GM12878 (cell line): Measurements from ENCODE around the gene TCOF1. TPM values are rescaled to one million over a fixed set of nuclear protein-coding genes. Genes with fewer than 3 reads are reported as not detected.
A peak's percentile ranks its signal among the peaks of the same experiment; 100 is the strongest.

ENCODE experiments used
- MXI1 ChIP-seq: fragments of 150-350 bp; IDR thresholded peaks from 2 replicates; pipeline ENCODE4 v1.6.1; 2011; ENCODE audit warnings: low read depth, mild to moderate bottlenecking, inconsistent platforms, low read length, improper control_type of control experiment
- NFXL1 ChIP-seq: fragments of 450-650 bp; IDR thresholded peaks from 2 replicates; pipeline ENCODE4 v1.6.1; 2017; ENCODE audit warnings: antibody characterized with exemption, mild to moderate bottlenecking, borderline replicate concordance
- RB1 ChIP-seq: fragments of 450-650 bp; formaldehyde crosslinking; IDR thresholded peaks from 2 replicates; pipeline ENCODE4 v1.6.1; 2017; ENCODE audit warnings: mild to moderate bottlenecking, borderline replicate concordance
- SIN3A ChIP-seq: IDR thresholded peaks from 2 replicates; pipeline ENCODE4 v1.6.1; 2012; ENCODE audit warnings: low read depth, low read length, improper control_type of control experiment
- YBX1 ChIP-seq: fragments of 450-650 bp; IDR thresholded peaks from 2 replicates; pipeline ENCODE4 v1.6.1; 2016; ENCODE audit warnings: antibody characterized with exemption
- polyA plus RNA-seq, 11 experiments: library from polyadenylated mRNA; depleted of rRNA in 4 of 11; unstranded in 6 of 11; stranded (reverse) in 5 of 11; fragments of >200 nt; fragmentation: Nextera tagmentation in 4 of 11; fragmentation: Illumina TruSeq in 1 of 11; extraction: Ambion mirVana in 4 of 11; extraction: Trizol in 1 of 11; gene quantifications; 1 replicate in 1 of 11; 2 replicates in 10 of 11; pipeline versions ENCODE4 v1.2.1 to v1.2.3, GENCODE V29; 2011 to 2016; ENCODE audit warnings: inconsistent platforms in 2 of 11, missing spikeins in 2 of 11, low read depth in 1 of 11
- total RNA-seq, 4 experiments: library from RNA; depleted of rRNA in 3 of 4; stranded (reverse); fragments of >200 nt in 3 of 4; fragmentation: Illumina TruSeq in 1 of 4; extraction: Trizol in 1 of 4; gene quantifications; 2 replicates each; pipeline versions ENCODE4 v1.2.1 to v1.2.3, GENCODE V29; 2013 to 2021
- TF ChIP-seq, protein P1 (sequence below): fragments of 450-650 bp; IDR thresholded peaks from 2 replicates; pipeline ENCODE4 v1.6.1; 2017; ENCODE audit warnings: mild to moderate bottlenecking, moderate library complexity
- TF ChIP-seq, protein P2 (sequence below): fragments of 450-650 bp; IDR thresholded peaks from 2 replicates; pipeline ENCODE4 v1.6.1; 2016; ENCODE audit warnings: mild to moderate bottlenecking, moderate library complexity, borderline replicate concordance

The TCOF1 gene
- total and polyA plus RNA-seq, 10 of the 15 experiments (the other 5 are each of a cell fraction or from before 2014, with no cell fraction given) = 8.7 to 83.9 (median 38.9) TPM

DNA sequence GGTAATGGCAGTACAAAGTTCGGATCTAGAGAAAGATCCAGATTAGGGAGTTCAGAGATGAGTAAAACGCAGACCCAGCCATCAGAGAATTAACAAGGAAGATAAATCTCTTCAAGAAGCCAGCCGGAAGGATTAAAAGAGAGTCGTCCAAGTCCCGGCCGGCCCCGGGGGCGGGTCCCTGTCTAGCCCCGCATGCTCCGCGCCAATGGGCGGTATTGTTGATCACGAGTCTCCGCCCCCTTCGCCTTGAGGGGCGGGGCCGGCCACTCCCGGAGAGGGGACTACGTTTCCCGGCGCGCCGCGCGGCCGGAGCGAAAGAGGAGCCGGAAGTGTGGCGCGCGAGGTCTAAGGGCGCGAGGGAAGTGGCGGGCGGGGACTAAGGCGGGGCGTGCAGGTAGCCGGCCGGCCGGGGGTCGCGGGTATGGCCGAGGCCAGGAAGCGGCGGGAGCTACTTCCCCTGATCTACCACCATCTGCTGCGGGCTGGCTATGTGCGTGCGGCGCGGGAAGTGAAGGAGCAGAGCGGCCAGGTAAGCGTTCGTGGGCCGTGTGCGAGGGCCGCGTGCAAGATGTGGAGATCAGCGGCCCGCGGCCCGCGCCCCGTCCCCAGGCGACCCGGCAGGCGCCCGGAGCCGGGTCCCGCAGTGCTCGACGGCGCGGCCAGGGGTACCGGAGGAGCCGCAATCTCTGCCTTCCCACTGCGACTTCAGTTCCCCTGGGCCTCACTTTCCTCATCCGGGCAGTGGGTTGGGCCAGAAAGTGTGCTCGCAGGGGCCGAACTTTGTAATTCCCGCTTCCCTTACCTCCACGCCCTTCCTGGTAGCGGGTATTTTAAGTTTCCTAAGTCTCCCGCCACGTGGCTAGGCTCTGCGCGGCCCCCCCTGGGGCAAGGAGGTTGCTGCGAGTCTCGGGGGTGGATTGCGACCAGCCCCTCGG, at the start of gene TCOF1 (continued):
- TF ChIP-seq SIN3A (peak; percentile 90; the same call in 1 of the 2 replicates), NFXL1 (no peak), MXI1 (peak; percentile 91), YBX1 (no peak), RB1 (peak; percentile 34; the same call in 1 of the 2 replicates)
- TF ChIP-seq, protein P1, sequence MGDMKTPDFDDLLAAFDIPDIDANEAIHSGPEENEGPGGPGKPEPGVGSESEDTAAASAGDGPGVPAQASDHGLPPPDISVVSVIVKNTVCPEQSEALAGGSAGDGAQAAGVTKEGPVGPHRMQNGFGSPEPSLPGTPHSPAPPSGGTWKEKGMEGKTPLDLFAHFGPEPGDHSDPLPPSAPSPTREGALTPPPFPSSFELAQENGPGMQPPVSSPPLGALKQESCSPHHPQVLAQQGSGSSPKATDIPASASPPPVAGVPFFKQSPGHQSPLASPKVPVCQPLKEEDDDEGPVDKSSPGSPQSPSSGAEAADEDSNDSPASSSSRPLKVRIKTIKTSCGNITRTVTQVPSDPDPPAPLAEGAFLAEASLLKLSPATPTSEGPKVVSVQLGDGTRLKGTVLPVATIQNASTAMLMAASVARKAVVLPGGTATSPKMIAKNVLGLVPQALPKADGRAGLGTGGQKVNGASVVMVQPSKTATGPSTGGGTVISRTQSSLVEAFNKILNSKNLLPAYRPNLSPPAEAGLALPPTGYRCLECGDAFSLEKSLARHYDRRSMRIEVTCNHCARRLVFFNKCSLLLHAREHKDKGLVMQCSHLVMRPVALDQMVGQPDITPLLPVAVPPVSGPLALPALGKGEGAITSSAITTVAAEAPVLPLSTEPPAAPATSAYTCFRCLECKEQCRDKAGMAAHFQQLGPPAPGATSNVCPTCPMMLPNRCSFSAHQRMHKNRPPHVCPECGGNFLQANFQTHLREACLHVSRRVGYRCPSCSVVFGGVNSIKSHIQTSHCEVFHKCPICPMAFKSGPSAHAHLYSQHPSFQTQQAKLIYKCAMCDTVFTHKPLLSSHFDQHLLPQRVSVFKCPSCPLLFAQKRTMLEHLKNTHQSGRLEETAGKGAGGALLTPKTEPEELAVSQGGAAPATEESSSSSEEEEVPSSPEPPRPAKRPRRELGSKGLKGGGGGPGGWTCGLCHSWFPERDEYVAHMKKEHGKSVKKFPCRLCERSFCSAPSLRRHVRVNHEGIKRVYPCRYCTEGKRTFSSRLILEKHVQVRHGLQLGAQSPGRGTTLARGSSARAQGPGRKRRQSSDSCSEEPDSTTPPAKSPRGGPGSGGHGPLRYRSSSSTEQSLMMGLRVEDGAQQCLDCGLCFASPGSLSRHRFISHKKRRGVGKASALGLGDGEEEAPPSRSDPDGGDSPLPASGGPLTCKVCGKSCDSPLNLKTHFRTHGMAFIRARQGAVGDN = peak; percentile 41; the same call in 1 of the 2 replicates
- TF ChIP-seq, protein P2, sequence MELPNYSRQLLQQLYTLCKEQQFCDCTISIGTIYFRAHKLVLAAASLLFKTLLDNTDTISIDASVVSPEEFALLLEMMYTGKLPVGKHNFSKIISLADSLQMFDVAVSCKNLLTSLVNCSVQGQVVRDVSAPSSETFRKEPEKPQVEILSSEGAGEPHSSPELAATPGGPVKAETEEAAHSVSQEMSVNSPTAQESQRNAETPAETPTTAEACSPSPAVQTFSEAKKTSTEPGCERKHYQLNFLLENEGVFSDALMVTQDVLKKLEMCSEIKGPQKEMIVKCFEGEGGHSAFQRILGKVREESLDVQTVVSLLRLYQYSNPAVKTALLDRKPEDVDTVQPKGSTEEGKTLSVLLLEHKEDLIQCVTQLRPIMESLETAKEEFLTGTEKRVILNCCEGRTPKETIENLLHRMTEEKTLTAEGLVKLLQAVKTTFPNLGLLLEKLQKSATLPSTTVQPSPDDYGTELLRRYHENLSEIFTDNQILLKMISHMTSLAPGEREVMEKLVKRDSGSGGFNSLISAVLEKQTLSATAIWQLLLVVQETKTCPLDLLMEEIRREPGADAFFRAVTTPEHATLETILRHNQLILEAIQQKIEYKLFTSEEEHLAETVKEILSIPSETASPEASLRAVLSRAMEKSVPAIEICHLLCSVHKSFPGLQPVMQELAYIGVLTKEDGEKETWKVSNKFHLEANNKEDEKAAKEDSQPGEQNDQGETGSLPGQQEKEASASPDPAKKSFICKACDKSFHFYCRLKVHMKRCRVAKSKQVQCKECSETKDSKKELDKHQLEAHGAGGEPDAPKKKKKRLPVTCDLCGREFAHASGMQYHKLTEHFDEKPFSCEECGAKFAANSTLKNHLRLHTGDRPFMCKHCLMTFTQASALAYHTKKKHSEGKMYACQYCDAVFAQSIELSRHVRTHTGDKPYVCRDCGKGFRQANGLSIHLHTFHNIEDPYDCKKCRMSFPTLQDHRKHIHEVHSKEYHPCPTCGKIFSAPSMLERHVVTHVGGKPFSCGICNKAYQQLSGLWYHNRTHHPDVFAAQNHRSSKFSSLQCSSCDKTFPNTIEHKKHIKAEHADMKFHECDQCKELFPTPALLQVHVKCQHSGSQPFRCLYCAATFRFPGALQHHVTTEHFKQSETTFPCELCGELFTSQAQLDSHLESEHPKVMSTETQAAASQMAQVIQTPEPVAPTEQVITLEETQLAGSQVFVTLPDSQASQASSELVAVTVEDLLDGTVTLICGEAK = peak; percentile 84
- TF ChIP-seq, all 136 proteins: peak for 39
